Effector memory CD8-positive, alpha-beta T cell (primary cell): ENCODE data around the gene ETV4.

ENCODE experiments used
- ATAC-seq: fragments of 150-1000 bp; cut with Tn5 transposase; replicated peaks from 2 replicates; pipeline ENCODE4 v1.10.0; 2021; ENCODE audit warnings: mild to moderate bottlenecking, moderate library complexity
- DNase-seq, 3 experiments: peaks; one replicate each; pipeline ENCODE4 v3.0.0; 2021
- H3K27ac Mint-ChIP-seq, 2 donors: one replicate each; pipeline ENCODE4 v1.8.0; 2022; ENCODE audit warnings: mild to moderate bottlenecking in 2 of 2, mixed read lengths in 2 of 2, moderate library complexity in 2 of 2
- H3K27me3 Mint-ChIP-seq, 2 donors: one replicate each; pipeline ENCODE4 v1.8.0; 2022; ENCODE audit warnings: mixed read lengths in 2 of 2
- H3K36me3 Mint-ChIP-seq: one replicate; pipeline ENCODE4 v1.8.0; 2022; ENCODE audit warnings: mild to moderate bottlenecking, moderate library complexity, mixed read lengths; ENCODE audit not compliant: insufficient read depth
- H3K4me1 Mint-ChIP-seq, 2 donors: one replicate each; pipeline ENCODE4 v1.8.0; 2022; ENCODE audit warnings: low read depth in 2 of 2, mixed read lengths in 2 of 2
- H3K4me3 Mint-ChIP-seq, 2 donors: one replicate each; pipeline ENCODE4 v1.8.0; 2022; ENCODE audit warnings: mild to moderate bottlenecking in 2 of 2, mixed read lengths in 2 of 2, moderate library complexity in 2 of 2
- H3K9me3 Mint-ChIP-seq, 2 donors: one replicate each; pipeline ENCODE4 v1.8.0; 2022; ENCODE audit warnings: mixed read lengths in 2 of 2

Gene ETV4

GRCh38 chr17:43547189-43547550, 1.0 kb upstream of the ETV4 start:
- peaks cover 20 to 22% of the 10 kb centered on the region in 2 donors for H3K4me1 Mint-ChIP-seq
- H3K4me3 Mint-ChIP-seq = peak overlapping the region; percentile 79 to 91
- peak overlapping the region in 1 of 2 donors; percentile 25 for H3K27ac Mint-ChIP-seq
- DNase-seq (no peak), ATAC-seq (no peak)
- peaks cover 17% of the 10 kb centered on the region for H3K36me3 Mint-ChIP-seq
- peaks cover 62 to 88% of the 10 kb centered on the region in 2 donors for H3K27me3 Mint-ChIP-seq
- no peaks in the 10 kb centered on the region for H3K9me3 Mint-ChIP-seq

GRCh38 chr17:43545383-43545632, 832 bp downstream of the ETV4 start:
- peaks cover 52 to 87% of the 10 kb centered on the region in 2 donors for H3K27me3 Mint-ChIP-seq
- no peak overlapping the region for H3K27ac Mint-ChIP-seq
- ATAC-seq (no peak), DNase-seq (peak in 1 of 3 experiments; percentile 13)
- no peaks in the 10 kb centered on the region for H3K9me3 Mint-ChIP-seq
- peak overlapping the region; percentile 79 to 91 for H3K4me3 Mint-ChIP-seq
- H3K36me3 Mint-ChIP-seq = peaks cover 17% of the 10 kb centered on the region
- peaks cover 20 to 22% of the 10 kb centered on the region in 2 donors for H3K4me1 Mint-ChIP-seq

GRCh38 chr17:43543771-43544575, 2.2 kb downstream of the ETV4 start:
- H3K4me3 Mint-ChIP-seq = peak overlapping the region; percentile 79 to 91
- ATAC-seq = no peak
- peaks cover 41 to 74% of the 10 kb centered on the region in 2 donors for H3K27me3 Mint-ChIP-seq
- no peaks in the 10 kb centered on the region for H3K9me3 Mint-ChIP-seq
- H3K4me1 Mint-ChIP-seq = peaks cover 20 to 22% of the 10 kb centered on the region in 2 donors
- H3K27ac Mint-ChIP-seq = no peak overlapping the region
- H3K36me3 Mint-ChIP-seq = peaks cover 17% of the 10 kb centered on the region
- no peak for DNase-seq

- DNase-seq = no peak
- peaks cover 17% of the 10 kb centered on the region for H3K36me3 Mint-ChIP-seq
- no peak for ATAC-seq
- H3K9me3 Mint-ChIP-seq = no peaks in the 10 kb centered on the region
- H3K27me3 Mint-ChIP-seq = peaks cover 39 to 69% of the 10 kb centered on the region in 2 donors
- H3K4me3 Mint-ChIP-seq = no peak overlapping the region
- no peak overlapping the region for H3K27ac Mint-ChIP-seq
- peaks cover 20 to 22% of the 10 kb centered on the region in 2 donors for H3K4me1 Mint-ChIP-seq
These were observed 2.8 kb downstream of the ETV4 start for GRCh38 chr17:43543300-43543699.

GRCh38 chr17:43542859-43543258, 3.3 kb downstream of the ETV4 start:
- Mint-ChIP-seq H3K4me1 (peaks cover 20 to 22% of the 10 kb centered on the region in 2 donors), H3K9me3 (no peaks in the 10 kb centered on the region), H3K27me3 (peaks cover 37 to 65% of the 10 kb centered on the region in 2 donors), H3K36me3 (peaks cover 17% of the 10 kb centered on the region), H3K4me3 (no peak overlapping the region), H3K27ac (no peak overlapping the region)
- DNase-seq = no peak
- ATAC-seq = no peak

GRCh38 chr17:43540821-43541674, 5.1 kb downstream of the ETV4 start:
- H3K36me3 Mint-ChIP-seq = peaks cover 11% of the 10 kb centered on the region
- ATAC-seq = no peak
- H3K4me3 Mint-ChIP-seq = no peak overlapping the region
- H3K27ac Mint-ChIP-seq = no peak overlapping the region
- no peaks in the 10 kb centered on the region for H3K9me3 Mint-ChIP-seq
- H3K4me1 Mint-ChIP-seq = peaks cover 7 to 8% of the 10 kb centered on the region in 2 donors
- H3K27me3 Mint-ChIP-seq = peaks cover 20 to 47% of the 10 kb centered on the region in 2 donors
- DNase-seq = no peak

GRCh38 chr17:43536236-43536992, 9.7 kb downstream of the ETV4 start:
- H3K4me1 Mint-ChIP-seq = no peaks in the 10 kb centered on the region
- H3K4me3 Mint-ChIP-seq = no peak overlapping the region
- H3K36me3 Mint-ChIP-seq = no peaks in the 10 kb centered on the region
- H3K9me3 Mint-ChIP-seq = no peaks in the 10 kb centered on the region
- peaks cover 0 to 6% of the 10 kb centered on the region in 2 donors for H3K27me3 Mint-ChIP-seq
- H3K27ac Mint-ChIP-seq = no peak overlapping the region
- DNase-seq (no peak), ATAC-seq (no peak)

- peaks cover 0 to under 1% of the 10 kb centered on the region in 2 donors for H3K4me1 Mint-ChIP-seq
- ATAC-seq (no peak), DNase-seq (no peak)
- H3K4me3 Mint-ChIP-seq = no peak overlapping the region
- H3K27ac Mint-ChIP-seq = no peak overlapping the region
- H3K36me3 Mint-ChIP-seq = no peaks in the 10 kb centered on the region
- H3K9me3 Mint-ChIP-seq = no peaks in the 10 kb centered on the region
- no peaks in the 10 kb centered on the region for H3K27me3 Mint-ChIP-seq
These were observed 11.2 kb downstream of the ETV4 start for GRCh38 chr17:43534909-43535308.

- ATAC-seq (no peak), DNase-seq (no peak)
- no peaks in the 10 kb centered on the region for H3K9me3 Mint-ChIP-seq
- H3K36me3 Mint-ChIP-seq = no peaks in the 10 kb centered on the region
- no peak overlapping the region for H3K27ac Mint-ChIP-seq
- peaks cover 0 to 3% of the 10 kb centered on the region in 2 donors for H3K4me1 Mint-ChIP-seq
- no peak overlapping the region for H3K4me3 Mint-ChIP-seq
- no peaks in the 10 kb centered on the region for H3K27me3 Mint-ChIP-seq
These were observed 12.4 kb downstream of the ETV4 start for GRCh38 chr17:43533699-43534098.

GRCh38 chr17:43532581-43532980, 13.6 kb downstream of the ETV4 start:
- DNase-seq (no peak), ATAC-seq (no peak)
- Mint-ChIP-seq H3K4me1 (peaks cover 0 to 3% of the 10 kb centered on the region in 2 donors), H3K4me3 (no peak overlapping the region), H3K9me3 (no peaks in the 10 kb centered on the region), H3K27ac (no peak overlapping the region), H3K27me3 (no peaks in the 10 kb centered on the region), H3K36me3 (no peaks in the 10 kb centered on the region)

GRCh38 chr17:43531955-43532354, 14.2 kb downstream of the ETV4 start:
- Mint-ChIP-seq H3K36me3 (no peaks in the 10 kb centered on the region), H3K4me1 (peaks cover 0 to 3% of the 10 kb centered on the region in 2 donors), H3K27me3 (no peaks in the 10 kb centered on the region), H3K4me3 (no peak overlapping the region), H3K9me3 (no peaks in the 10 kb centered on the region), H3K27ac (no peak overlapping the region)
- no peak for DNase-seq
- ATAC-seq = no peak

- Mint-ChIP-seq H3K36me3 (peaks cover under 1% of the 10 kb centered on the region), H3K27me3 (no peaks in the 10 kb centered on the region), H3K4me1 (peaks cover 0 to 3% of the 10 kb centered on the region in 2 donors), H3K27ac (no peak overlapping the region), H3K4me3 (no peak overlapping the region), H3K9me3 (no peaks in the 10 kb centered on the region)
- no peak for ATAC-seq
- DNase-seq = no peak
These were observed 15.1 kb downstream of the ETV4 start for GRCh38 chr17:43531082-43531378.

- DNase-seq (no peak), ATAC-seq (no peak)
- peaks cover 0 to 3% of the 10 kb centered on the region in 2 donors for H3K4me1 Mint-ChIP-seq
- H3K36me3 Mint-ChIP-seq = peaks cover 5% of the 10 kb centered on the region
- no peaks in the 10 kb centered on the region for H3K27me3 Mint-ChIP-seq
- no peaks in the 10 kb centered on the region for H3K9me3 Mint-ChIP-seq
- no peak overlapping the region for H3K4me3 Mint-ChIP-seq
- no peak overlapping the region for H3K27ac Mint-ChIP-seq
These were observed 15.7 kb downstream of the ETV4 start for GRCh38 chr17:43530288-43531081.
